Measurements from ENCODE around the gene MSX1. TPM values are rescaled to one million over a fixed set of nuclear protein-coding genes. Genes with fewer than 3 reads are reported as not detected.

The MSX1 gene
- polyA plus RNA-seq, 12 donors = 1.1 to 4.9 (median 1.7) TPM; not detected in 2

DNA sequence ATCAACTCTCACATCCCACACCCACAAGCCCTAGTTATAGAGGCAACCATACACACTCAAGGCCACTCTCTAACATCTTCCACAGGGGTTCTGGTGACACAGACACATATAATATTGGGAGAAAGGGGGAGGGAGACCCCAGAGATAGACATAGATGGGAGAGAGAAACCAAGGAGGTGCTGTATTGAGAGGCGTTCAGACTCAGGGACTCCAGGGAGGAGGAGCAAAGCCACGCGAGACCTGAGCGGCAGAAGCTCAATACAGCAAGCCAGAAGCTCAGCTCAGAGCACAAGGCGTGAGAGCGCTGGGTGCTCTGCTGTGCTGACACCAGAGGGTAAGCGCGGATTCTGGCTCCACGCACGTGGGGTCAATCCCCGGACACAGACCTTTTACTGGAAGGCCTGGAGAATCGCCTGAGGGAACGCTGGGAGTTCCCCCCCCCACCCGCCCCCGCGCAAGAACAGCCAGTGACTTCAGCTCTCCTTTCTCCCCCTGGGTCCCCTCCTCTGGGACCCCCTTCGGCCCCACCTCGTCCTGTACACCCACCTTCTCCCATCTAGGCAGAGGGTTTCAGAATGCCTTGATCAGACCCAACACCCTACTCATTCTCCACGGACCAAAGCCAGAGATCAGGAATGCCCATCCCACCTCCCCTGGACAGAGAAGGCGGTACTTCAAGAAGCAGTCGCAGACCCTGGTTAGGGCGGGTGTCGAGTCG lies 8.7 kb downstream of the MSX1 start:
- DNase-seq = no peak

- no peak for DNase-seq
Observed at GRCh38 chr4:4868758-4869723, 9.6 kb downstream of the MSX1 start.

GRCh38 chr4:4869731-4870571 lies 10.5 kb downstream of the MSX1 start:
- no peak for DNase-seq

GRCh38 chr4:4870576-4871241 lies 11.2 kb downstream of the MSX1 start:
- DNase-seq = no peak

GRCh38 chr4:4871242-4871572 lies 11.7 kb downstream of the MSX1 start:
- no peak for DNase-seq

GRCh38 chr4:4871573-4872313 lies 12.3 kb downstream of the MSX1 start:
- no peak for DNase-seq

DNA sequence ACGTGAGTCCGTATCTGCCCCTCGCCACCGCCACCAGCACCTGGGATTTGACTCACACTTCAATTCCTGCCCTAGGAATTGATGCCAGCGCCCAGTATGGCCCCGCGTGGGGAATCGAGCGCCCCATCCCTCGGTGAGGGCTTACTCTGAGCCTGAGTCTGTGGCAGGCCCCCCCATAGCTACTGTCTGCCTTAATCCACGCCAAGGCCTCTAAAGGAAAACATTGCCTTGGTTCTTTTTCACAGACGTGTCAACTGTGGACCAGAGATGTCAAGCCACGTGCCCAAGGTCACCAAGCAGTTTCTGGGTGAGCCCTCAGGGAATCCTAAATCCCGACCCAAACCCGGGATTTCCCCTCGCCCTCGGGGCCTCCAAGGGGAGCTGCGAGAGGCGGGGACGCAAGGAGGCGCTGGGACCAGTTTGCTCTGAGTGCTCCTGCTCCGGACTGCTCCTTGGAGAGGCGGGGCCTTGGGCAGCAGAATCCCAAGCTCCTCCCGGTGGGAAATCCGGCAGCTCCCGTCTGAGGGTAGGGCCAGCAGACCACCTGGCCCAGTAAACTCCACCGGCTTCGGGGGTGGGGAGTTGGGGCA lies 12.9 kb downstream of the MSX1 start:
- DNase-seq = no peak

GRCh38 chr4:4873203-4873602 lies 13.7 kb downstream of the MSX1 start:
- DNase-seq = no peak

DNA sequence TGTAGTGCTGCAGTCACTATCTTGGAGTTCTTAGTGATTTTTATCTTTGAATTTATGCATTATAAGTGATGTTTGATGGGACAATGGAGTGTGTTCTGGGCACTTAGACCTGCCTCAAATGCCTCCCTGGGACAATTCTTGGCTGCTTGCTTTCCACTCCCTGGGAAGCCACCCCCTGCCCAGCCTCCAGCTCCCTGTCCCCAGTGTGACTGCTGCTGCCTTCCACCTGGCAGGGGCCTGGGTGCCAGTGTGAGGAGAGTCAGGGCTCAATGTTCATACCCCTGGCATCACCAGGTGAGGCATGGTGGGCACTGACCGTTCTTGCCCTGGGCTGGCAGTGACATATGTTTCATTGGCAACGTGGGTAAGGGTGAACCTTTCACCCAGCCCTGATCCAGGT lies 14.8 kb downstream of the MSX1 start:
- no peak for DNase-seq

GRCh38 chr4:4875147-4875546 lies 15.7 kb downstream of the MSX1 start:
- no peak for DNase-seq

- DNase-seq = no peak
Observed at GRCh38 chr4:4875611-4876010, 16.1 kb downstream of the MSX1 start.

GRCh38 chr4:4876945-4877661 lies 17.6 kb downstream of the MSX1 start:
- no peak for DNase-seq

GRCh38 chr4:4880492-4880891 lies 21.0 kb downstream of the MSX1 start:
- DNase-seq = no peak

DNA sequence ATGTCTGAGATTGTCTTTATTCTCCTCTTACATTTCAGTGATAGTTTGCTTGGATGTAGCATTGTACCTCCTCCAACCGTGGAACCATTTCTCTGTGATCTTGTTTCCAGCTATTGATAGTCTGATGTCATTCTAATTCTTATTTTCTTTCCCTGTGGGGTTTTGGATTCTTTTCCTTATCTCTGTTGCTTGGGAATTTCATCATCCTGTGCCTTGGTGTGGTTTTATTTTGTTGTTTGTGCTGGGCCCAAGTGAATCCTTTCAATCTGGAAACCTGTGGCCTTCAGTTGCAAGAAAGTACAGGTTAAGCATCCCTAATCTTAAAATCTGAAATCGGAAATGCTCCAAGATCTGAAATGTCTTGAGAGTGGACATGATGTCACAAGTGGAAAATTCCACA lies 22.0 kb downstream of the MSX1 start:
- no peak for DNase-seq

GRCh38 chr4:4884611-4885010 lies 25.1 kb downstream of the MSX1 start:
- DNase-seq = no peak

DNA sequence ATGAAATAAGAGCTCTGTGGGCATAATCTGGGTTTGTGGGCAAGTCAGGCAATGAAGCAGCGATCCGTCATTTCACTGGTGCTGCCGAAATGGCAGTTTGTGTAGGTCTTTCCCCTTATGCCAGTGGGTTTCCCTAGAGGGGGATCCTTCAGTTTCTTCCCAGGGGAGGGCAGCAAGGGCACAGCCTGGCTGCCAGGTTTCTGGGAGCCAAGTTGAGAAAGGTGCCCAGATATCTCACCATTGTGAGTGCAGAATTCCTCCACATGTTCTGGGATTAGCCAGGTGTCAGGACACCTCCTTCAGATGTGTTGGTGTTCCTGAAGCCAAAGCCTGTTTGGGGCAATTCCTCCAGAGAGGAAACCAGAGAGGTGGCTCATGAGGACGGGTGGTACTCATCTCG lies 28.0 kb downstream of the MSX1 start:
- no peak for DNase-seq

DNA sequence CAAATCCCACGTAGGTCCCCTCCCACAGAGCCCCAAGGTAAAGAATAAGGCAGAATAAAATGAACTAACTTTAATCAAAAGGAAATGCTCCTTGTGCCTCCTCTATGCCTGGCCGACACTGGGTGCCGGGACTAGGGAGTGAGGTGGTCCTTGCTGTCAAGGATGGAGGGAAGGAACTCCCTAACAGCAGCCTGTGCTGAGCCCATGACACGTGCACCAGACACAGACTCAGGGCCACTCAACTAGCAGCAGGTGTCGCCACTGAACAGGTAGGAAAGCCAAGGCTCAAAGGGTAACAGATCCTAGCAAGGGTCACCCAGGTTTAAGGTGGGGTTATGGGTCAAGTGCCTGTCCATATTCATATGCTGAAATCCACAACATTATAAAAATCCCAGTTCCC lies 29.2 kb downstream of the MSX1 start:
- DNase-seq = no peak

- no peak for DNase-seq
Observed at GRCh38 chr4:4889781-4890180, 30.3 kb downstream of the MSX1 start.

- no peak for DNase-seq
Observed at GRCh38 chr4:4890574-4891255, 31.2 kb downstream of the MSX1 start.

Data from muscle of arm (tissue), 12 donors.